HL-60 (cell line): ENCODE measurements around the gene IFITM1.
A peak's percentile ranks its signal among the peaks of the same experiment; 100 is the strongest.
"Not testable (repeated sequence)": the region's sequence is repeated elsewhere in the genome, so short reads cannot be mapped to it uniquely, and the experiment has no call there.

Experiments
- DNase-seq, 2 experiments: peaks; one replicate each; pipeline ENCODE4 v3.0.0-alpha.2; 2010 to 2020; ENCODE audit warnings: low read depth in 1 of 2, low spot score in 1 of 2
- H3K27ac ChIP-seq: fragments of 250-450 bp; sonication (Bioruptor Pico); replicated peaks from 2 replicates; pipeline ENCODE4 v1.5.1; 2020; ENCODE audit warnings: mild to moderate bottlenecking, moderate library complexity
- H3K27me3 ChIP-seq: fragments of 250-450 bp; sonication (Bioruptor Pico); 2 replicates; pipeline ENCODE4 v1.5.1; 2021; ENCODE audit warnings: mild to moderate bottlenecking, moderate library complexity; ENCODE audit not compliant: insufficient read depth, poor library complexity, severe bottlenecking
- H3K4me3 ChIP-seq: replicated peaks from 2 replicates; pipeline ENCODE4 v1.5.1; 2011; ENCODE audit warnings: mild to moderate bottlenecking, control low read depth, low read length; ENCODE audit not compliant: insufficient read depth
- GABPA ChIP-seq: IDR thresholded peaks from 2 replicates; pipeline ENCODE4 v1.6.1; 2012; ENCODE audit warnings: low read depth
- POLR2AphosphoS5 ChIP-seq: IDR thresholded peaks from 2 replicates; pipeline ENCODE4 v1.6.1; 2012; ENCODE audit warnings: low read depth
- SPI1 ChIP-seq: IDR thresholded peaks from 2 replicates; pipeline ENCODE4 v1.6.1; 2012; ENCODE audit warnings: low read depth, mild to moderate bottlenecking, borderline replicate concordance
- long read RNA-seq: library from polyadenylated mRNA; unstranded; transcript quantifications from one replicate; pipeline ENCODE4 v2.0.0, GENCODE V29; 2020
- TF ChIP-seq, protein P1 (sequence below): IDR thresholded peaks from one replicate; pipeline ENCODE4 v1.5.1; 2011; ENCODE audit warnings: low read length, control low read depth, inconsistent platforms; ENCODE audit not compliant: insufficient read depth
- TF ChIP-seq, protein P2 (sequence below): IDR thresholded peaks from 2 replicates; pipeline ENCODE4 v1.6.1; 2012; ENCODE audit warnings: low read depth; ENCODE audit not compliant: insufficient replicate concordance

Gene IFITM1
- long read RNA-seq, transcript IFITM1-202 (2 exons, 855 nt): major isoform, 9 of 9 reads
- long read RNA-seq, partial matches to known transcripts: 0 of 9 reads
- long read RNA-seq, other reads (novel, unspliced or antisense): 0 of 9 reads

DNA sequence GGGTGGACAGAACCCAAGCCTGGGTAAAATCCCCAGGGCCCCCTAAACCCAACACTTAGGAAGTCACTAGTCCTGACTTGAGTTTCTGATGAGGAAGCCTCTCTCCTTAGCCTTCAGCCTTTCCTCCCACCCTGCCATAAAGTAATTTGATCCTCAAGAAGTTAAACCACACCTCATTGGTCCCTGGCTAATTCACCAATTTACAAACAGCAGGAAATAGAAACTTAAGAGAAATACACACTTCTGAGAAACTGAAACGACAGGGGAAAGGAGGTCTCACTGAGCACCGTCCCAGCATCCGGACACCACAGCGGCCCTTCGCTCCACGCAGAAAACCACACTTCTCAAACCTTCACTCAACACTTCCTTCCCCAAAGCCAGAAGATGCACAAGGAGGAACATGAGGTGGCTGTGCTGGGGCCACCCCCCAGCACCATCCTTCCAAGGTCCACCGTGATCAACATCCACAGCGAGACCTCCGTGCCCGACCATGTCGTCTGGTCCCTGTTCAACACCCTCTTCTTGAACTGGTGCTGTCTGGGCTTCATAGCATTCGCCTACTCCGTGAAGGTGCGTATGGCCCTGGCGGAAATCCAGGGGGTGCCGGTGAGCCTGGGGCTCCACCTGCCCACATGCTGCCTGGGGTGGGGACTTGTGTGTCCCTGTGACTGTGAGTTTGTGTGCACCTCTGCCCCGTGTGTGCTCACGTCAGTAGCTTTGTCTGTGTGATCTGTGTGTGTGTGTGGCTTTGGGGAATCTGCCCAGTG lies at the start of gene IFITM1:
Gene IFITM1 (plus strand): TSS at position 254 of the 767 bp plus-strand sequence. CDS start 131 bp downstream, at position 385.
- H3K27ac ChIP-seq: 0 out of 2 replicates have a peak within 1 kb of the TSS, but pooled peaks have one; percentile 7
- peak in 1 of 2 experiments; percentile 49 for DNase-seq
- TF ChIP-seq SPI1: peak; percentile 59; the same call in 1 of the 2 replicates
- no peak for TF ChIP-seq GABPA
- TF ChIP-seq, protein P1, sequence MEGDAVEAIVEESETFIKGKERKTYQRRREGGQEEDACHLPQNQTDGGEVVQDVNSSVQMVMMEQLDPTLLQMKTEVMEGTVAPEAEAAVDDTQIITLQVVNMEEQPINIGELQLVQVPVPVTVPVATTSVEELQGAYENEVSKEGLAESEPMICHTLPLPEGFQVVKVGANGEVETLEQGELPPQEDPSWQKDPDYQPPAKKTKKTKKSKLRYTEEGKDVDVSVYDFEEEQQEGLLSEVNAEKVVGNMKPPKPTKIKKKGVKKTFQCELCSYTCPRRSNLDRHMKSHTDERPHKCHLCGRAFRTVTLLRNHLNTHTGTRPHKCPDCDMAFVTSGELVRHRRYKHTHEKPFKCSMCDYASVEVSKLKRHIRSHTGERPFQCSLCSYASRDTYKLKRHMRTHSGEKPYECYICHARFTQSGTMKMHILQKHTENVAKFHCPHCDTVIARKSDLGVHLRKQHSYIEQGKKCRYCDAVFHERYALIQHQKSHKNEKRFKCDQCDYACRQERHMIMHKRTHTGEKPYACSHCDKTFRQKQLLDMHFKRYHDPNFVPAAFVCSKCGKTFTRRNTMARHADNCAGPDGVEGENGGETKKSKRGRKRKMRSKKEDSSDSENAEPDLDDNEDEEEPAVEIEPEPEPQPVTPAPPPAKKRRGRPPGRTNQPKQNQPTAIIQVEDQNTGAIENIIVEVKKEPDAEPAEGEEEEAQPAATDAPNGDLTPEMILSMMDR: no peak
- TF ChIP-seq POLR2AphosphoS5: no peak
- TF ChIP-seq, protein P2, sequence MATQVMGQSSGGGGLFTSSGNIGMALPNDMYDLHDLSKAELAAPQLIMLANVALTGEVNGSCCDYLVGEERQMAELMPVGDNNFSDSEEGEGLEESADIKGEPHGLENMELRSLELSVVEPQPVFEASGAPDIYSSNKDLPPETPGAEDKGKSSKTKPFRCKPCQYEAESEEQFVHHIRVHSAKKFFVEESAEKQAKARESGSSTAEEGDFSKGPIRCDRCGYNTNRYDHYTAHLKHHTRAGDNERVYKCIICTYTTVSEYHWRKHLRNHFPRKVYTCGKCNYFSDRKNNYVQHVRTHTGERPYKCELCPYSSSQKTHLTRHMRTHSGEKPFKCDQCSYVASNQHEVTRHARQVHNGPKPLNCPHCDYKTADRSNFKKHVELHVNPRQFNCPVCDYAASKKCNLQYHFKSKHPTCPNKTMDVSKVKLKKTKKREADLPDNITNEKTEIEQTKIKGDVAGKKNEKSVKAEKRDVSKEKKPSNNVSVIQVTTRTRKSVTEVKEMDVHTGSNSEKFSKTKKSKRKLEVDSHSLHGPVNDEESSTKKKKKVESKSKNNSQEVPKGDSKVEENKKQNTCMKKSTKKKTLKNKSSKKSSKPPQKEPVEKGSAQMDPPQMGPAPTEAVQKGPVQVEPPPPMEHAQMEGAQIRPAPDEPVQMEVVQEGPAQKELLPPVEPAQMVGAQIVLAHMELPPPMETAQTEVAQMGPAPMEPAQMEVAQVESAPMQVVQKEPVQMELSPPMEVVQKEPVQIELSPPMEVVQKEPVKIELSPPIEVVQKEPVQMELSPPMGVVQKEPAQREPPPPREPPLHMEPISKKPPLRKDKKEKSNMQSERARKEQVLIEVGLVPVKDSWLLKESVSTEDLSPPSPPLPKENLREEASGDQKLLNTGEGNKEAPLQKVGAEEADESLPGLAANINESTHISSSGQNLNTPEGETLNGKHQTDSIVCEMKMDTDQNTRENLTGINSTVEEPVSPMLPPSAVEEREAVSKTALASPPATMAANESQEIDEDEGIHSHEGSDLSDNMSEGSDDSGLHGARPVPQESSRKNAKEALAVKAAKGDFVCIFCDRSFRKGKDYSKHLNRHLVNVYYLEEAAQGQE: no peak
- peaks cover 12% of the 10 kb centered on the region for H3K27me3 ChIP-seq
- H3K4me3 ChIP-seq: no peak within 1 kb of the TSS

DNA sequence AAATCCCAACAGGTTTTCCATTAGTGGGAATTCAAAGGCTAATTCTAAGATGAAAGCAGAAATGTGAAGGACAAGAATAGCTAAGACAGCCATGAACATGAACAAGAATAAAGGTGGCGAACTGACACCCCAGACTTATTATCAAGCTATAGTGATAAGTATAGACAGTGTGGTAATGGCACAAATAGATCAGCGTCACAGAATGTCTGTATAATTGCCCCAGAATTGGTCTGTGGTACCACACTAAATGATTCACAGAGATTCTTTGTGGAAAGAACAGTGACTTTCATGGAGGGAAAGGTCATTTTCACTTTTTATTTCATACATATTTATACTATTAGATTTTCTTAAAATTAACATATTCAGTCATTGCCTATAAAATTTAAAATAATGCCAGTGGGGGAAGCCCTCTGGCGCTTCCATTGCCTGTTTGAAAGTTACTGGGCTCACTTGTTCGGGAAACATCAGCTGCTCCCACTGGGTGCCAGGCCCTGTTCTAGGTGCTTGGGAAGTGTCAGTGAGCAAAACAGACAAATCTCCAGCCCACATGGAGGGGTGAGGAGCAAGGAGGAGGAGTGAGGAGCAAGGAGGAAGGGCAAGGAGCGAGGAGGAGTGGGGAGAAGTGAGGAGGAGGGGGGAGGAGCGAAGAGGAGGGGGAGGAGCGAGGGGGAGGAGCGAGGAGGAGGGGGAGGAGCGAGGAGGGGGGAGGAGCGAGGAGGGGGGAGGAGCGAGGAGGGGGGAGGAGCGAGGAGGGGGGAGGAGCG lies 47.0 kb upstream of the IFITM1 start:
- no peak for TF ChIP-seq GABPA
- H3K4me3 ChIP-seq: no peak overlapping the region
- H3K27ac ChIP-seq: no peak overlapping the region

DNA sequence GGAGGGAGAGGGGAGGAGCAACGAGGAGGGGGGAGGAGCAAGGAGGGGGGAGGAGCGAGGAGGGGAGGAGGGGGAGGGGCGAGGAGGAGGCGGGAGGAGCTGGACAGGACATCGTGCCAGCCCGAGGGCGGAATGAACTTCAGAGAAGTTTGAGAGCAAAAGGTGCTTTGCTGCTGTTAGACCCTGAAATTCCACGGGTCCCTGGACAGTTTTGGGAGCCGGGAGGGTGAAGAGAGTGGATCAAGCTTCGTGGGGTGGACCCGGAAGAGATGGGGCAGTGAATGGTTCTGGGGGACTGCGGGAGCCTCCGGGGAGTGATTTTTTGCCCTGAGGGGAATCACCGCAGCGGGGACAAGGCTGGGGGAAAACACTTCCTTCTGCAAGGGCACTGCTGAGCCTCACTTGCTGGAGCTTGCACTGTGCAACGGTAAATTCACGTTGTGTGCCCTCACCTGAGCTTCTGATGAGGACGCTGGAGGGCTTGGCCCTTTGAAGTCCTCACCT lies 46.3 kb upstream of the IFITM1 start:
- H3K27ac ChIP-seq: peak overlapping the region; percentile 99
- H3K4me3 ChIP-seq: peak overlapping the region; percentile 46
- DNase-seq: peak; percentile 61 to 75
- no peaks in the 10 kb centered on the region for H3K27me3 ChIP-seq
- TF ChIP-seq, protein P1: no peak
- TF ChIP-seq POLR2AphosphoS5 (no peak), GABPA (no peak), SPI1 (no peak)
- TF ChIP-seq, protein P2: no peak

More for the DNA sequence above, 47.0 kb upstream of the IFITM1 start:
- H3K27me3 ChIP-seq: no peaks in the 10 kb centered on the region
- peak; percentile 48 to 59 for DNase-seq

DNA sequence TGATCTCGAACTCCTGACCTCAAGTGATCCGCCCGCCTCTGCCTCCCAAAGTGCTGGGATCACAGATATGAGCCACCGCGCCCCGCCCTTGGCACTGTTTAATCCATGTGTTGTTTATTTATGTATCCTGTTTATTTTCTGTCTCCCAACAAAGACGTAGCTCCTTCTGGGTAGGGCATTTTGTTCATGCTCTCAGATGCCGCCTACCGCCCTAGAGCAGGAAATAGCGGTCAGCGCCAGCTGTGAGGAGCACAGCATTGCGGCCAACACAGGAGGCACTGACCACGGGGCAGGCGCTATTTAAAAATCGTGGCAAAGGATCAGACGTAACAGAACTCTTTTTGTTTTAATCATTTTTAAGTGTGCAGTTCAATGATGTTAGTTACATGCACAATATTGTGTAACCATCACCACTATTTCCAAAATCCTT lies 45.1 kb upstream of the IFITM1 start:
- Histone ChIP-seq H3K27ac (peak overlapping the region; percentile 99), H3K4me3 (peak overlapping the region; percentile 23)
- peak; percentile 78 to 82 for DNase-seq

More for the DNA sequence above, 45.1 kb upstream of the IFITM1 start:
- TF ChIP-seq POLR2AphosphoS5: peak; percentile 69; the same call in 1 of the 2 replicates
- TF ChIP-seq, protein P1: peak; percentile 5
- H3K27me3 ChIP-seq: not testable (repeated sequence)
